ENCODE data around the gene MBTD1.

GRCh38 chr17:51270636-51271035 is 10.8 kb upstream of the MBTD1 start:
- no peak for TF ChIP-seq CTCF (IDR thresholded peaks at IDR 0.05)
- no peak for TF ChIP-seq ZSCAN18 (CRISPR knock-in tag; IDR thresholded peaks at IDR 0.05)
- no peak for TF ChIP-seq MAX (CRISPR knock-in tag; IDR thresholded peaks at IDR 0.05)
- no peak for TF ChIP-seq ETV6 (CRISPR knock-in tag; IDR thresholded peaks at IDR 0.05)
- TF ChIP-seq ATF6 (CRISPR knock-in tag; IDR thresholded peaks at IDR 0.05), result no peak
- TF ChIP-seq ATF1 (CRISPR knock-in tag; IDR thresholded peaks at IDR 0.05), result no peak
- TF ChIP-seq GTF2I (CRISPR knock-in tag; conservative IDR thresholded peaks at IDR 0.05), result no peak
- no peak for TF ChIP-seq CREM (CRISPR knock-in tag; IDR thresholded peaks at IDR 0.05)
- no peak for TF ChIP-seq E2F4 (CRISPR knock-in tag; IDR thresholded peaks at IDR 0.05; ENCODE audit: borderline replicate concordance, low read depth)
- no peak for TF ChIP-seq GABPB1 (CRISPR knock-in tag; IDR thresholded peaks at IDR 0.05)
- no peak for TF ChIP-seq USF2 (CRISPR knock-in tag; IDR thresholded peaks at IDR 0.05)

Data from WTC11 (cell line).